Measurements from ENCODE around the gene HUWE1. TPM values are rescaled to one million over a fixed set of nuclear protein-coding genes. Genes with fewer than 3 reads are reported as not detected.
A peak's percentile ranks its signal among the peaks of the same experiment; 100 is the strongest.

The HUWE1 gene
- total RNA-seq, 1 donor from 2014 or later = 48.4 TPM

DNA sequence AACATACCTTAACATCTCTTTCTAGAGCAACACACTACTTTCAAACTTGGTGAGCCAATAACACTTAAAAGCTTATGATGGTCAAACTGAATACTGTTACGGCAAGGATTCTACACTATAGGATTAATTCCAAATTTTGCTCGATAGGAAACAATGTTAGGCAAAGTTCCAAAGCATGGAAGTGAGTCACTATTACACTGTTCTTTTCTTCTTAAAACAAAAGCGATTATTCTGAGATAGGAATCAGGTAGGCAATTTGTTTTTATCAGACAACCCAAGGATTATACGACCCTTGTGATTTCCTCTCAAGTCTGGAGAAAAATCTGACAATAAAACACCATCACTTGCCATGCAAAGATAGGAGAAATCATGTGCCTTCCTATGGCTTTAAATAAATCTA, 81.5 kb downstream of the HUWE1 start:
- H3K36me3 ChIP-seq (ENCODE audit: control insufficient read depth, insufficient read depth, low read length) = peaks cover 3% of the 10 kb centered on the region
- DNase-seq (ENCODE audit: low read depth) = no peak
- no peak overlapping the region for H3K4me3 ChIP-seq (ENCODE audit: low read depth, low read length)
- TF ChIP-seq CTCF (IDR thresholded peaks at IDR 0.05; ENCODE audit: insufficient read depth, low read length, severe bottlenecking) = no peak
- no peak for FAIRE-seq
- H3K27me3 ChIP-seq (ENCODE audit: control insufficient read depth, insufficient read depth, low read length) = no peaks in the 10 kb centered on the region

GRCh38 chrX:53599781-53600396, 86.6 kb downstream of the HUWE1 start:
- FAIRE-seq (no peak), DNase-seq (ENCODE audit: low read depth) (peak; percentile 20)
- peaks cover 1% of the 10 kb centered on the region for H3K36me3 ChIP-seq (ENCODE audit: control insufficient read depth, insufficient read depth, low read length)
- no peak for TF ChIP-seq CTCF (IDR thresholded peaks at IDR 0.05; ENCODE audit: insufficient read depth, low read length, severe bottlenecking)
- no peak overlapping the region for H3K4me3 ChIP-seq (ENCODE audit: low read depth, low read length)
- no peaks in the 10 kb centered on the region for H3K27me3 ChIP-seq (ENCODE audit: control insufficient read depth, insufficient read depth, low read length)

- H3K27me3 ChIP-seq (ENCODE audit: control insufficient read depth, insufficient read depth, low read length) = no peaks in the 10 kb centered on the region
- H3K36me3 ChIP-seq (ENCODE audit: control insufficient read depth, insufficient read depth, low read length) = no peaks in the 10 kb centered on the region
- FAIRE-seq (no peak), DNase-seq (ENCODE audit: low read depth) (no peak)
- H3K4me3 ChIP-seq (ENCODE audit: low read depth, low read length) = no peak overlapping the region
- TF ChIP-seq CTCF (IDR thresholded peaks at IDR 0.05; ENCODE audit: insufficient read depth, low read length, severe bottlenecking) = no peak
These were observed 88.3 kb downstream of the HUWE1 start for GRCh38 chrX:53598169-53598568.

GRCh38 chrX:53595266-53595810, 91.2 kb downstream of the HUWE1 start:
- no peak overlapping the region for H3K4me3 ChIP-seq (ENCODE audit: low read depth, low read length)
- TF ChIP-seq CTCF (IDR thresholded peaks at IDR 0.05; ENCODE audit: insufficient read depth, low read length, severe bottlenecking) = no peak
- peaks cover 5% of the 10 kb centered on the region for H3K36me3 ChIP-seq (ENCODE audit: control insufficient read depth, insufficient read depth, low read length)
- no peak for DNase-seq (ENCODE audit: low read depth)
- no peaks in the 10 kb centered on the region for H3K27me3 ChIP-seq (ENCODE audit: control insufficient read depth, insufficient read depth, low read length)
- FAIRE-seq = no peak

DNA sequence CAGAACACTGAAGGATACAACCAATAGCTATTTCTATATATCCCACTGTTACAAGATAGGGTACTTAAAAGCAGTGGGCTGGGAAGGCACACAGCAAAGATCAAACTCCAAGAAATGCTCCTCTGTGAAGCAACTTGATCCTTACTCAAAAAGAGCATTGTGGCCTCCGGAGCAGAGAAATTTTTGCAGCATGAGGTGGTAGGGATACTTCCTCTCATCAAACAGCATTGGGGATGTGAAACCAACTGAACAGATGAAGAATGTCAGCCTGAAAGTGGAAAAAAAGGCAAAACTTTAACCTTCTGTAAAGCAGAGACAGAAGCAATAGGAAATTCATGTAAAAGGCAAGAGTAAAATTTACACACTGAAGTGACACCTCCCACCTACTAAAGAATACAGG, 92.2 kb downstream of the HUWE1 start:
- no peak for TF ChIP-seq CTCF (IDR thresholded peaks at IDR 0.05; ENCODE audit: insufficient read depth, low read length, severe bottlenecking)
- no peak for FAIRE-seq

More for the DNA sequence above, 92.2 kb downstream of the HUWE1 start:
- Histone ChIP-seq H3K27me3 (ENCODE audit: control insufficient read depth, insufficient read depth, low read length) (no peaks in the 10 kb centered on the region), H3K36me3 (ENCODE audit: control insufficient read depth, insufficient read depth, low read length) (peaks cover 5% of the 10 kb centered on the region), H3K4me3 (ENCODE audit: low read depth, low read length) (no peak overlapping the region)
- DNase-seq (ENCODE audit: low read depth) = no peak

Data from bronchial epithelial cell (primary cell).